ENCODE results near the gene MTUS2.

DNA sequence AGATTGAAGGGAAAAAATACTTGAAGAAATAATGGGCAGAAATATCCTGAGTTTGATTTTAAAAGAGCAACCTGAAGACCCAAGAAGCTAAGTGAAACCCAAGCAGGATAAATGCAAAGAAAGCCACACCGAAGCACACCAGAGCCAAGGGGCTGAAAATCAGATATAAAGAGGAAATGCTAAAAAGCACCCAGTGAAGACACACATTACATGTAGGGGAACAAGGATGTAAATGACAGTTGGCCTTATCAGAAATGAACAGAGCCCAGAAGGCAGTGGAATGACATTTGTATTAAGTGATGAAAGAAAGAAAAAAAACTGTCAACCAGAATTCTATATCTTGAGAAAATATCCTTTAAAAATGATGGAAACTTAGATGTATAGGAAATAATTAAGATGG, 636.3 kb downstream of the MTUS2 start:
- no peak for TF ChIP-seq EZH2phosphoT487 (conservative IDR thresholded peaks at IDR 0.05; ENCODE audit: low read length)
- TF ChIP-seq CTCF (IDR thresholded peaks at IDR 0.05; ENCODE audit: insufficient read depth, low read length, poor library complexity, severe bottlenecking) = no peak

All from SU-DHL-6 (cell line).